ENCODE measurements around the gene CCDC137.

Gene CCDC137

GRCh38 chr17:81683208-81683583, 16.7 kb downstream of the CCDC137 start:
- H3K36me3 Mint-ChIP-seq: peaks cover 12% of the 10 kb centered on the region
- H3K27me3 Mint-ChIP-seq: no peaks in the 10 kb centered on the region
- ATAC-seq (ENCODE audit: low read depth): peak; percentile 13
- H3K4me3 Mint-ChIP-seq: peak overlapping the region; percentile 94
- H3K4me1 Mint-ChIP-seq: peaks cover 22% of the 10 kb centered on the region
- DNase-seq (ENCODE audit: low spot score in 2 of 2): no peak
- peak overlapping the region; percentile 56 for H3K27ac Mint-ChIP-seq
- H3K9me3 Mint-ChIP-seq: no peaks in the 10 kb centered on the region

DNA sequence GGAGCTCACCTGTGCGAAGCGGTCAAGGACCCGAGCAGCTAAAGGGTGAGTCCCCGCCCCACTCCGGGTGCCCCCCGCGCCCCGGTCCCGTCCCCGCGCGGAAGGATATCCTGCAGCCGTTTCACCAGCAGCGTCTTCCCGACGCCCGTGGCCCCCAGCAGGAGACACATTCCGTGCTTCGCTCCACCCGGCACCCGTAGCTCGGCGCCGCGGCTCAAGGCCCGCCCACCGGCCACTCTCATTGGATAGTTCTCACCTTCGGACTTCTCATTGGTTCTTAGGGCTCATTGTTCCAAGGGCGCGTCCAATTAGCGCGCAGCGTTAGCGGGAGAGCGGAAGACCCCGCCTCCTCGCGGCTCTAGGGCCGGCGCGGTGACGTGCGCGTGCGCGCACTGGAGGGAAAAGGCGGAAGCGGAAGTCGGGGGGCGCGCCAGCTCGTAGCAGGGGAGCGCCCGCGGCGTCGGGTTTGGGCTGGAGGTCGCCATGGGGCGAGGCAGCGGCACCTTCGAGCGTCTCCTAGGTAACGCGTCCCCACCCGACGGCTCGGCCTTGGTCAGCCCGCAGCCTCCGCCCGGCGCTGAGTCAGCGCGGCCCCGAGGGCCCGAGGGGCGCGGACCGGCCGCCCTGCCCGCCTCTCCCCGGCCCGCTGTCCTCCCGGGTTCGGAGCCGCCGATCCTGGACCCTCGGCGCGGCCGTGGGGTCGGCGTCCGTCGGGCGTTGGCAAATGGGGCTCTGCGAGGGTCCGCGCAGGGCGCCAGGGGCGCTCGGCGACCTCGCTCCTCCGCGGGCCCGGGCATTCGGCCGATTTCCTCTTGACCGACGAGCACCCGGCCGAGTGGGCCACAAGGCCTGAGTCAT, 17.3 kb downstream of the CCDC137 start, which contains the start of the genes ARL16 and HGS:
Gene ARL16, minus strand, starts transcription at position 214 of the 858 bp plus-strand sequence. Its CDS starts 44 bp downstream, at position 170.
Gene HGS, plus strand, starts transcription at position 428 of the 858 bp plus-strand sequence. Its CDS starts 56 bp downstream, at position 484.
- H3K4me1 Mint-ChIP-seq: peaks cover 22% of the 10 kb centered on the region
- peak within 1 kb of the TSS; percentile 94 for H3K4me3 Mint-ChIP-seq
- ATAC-seq (ENCODE audit: low read depth) (peak; percentile 97), DNase-seq (ENCODE audit: low spot score in 2 of 2) (peak; percentile 93 to 97)
- no peaks in the 10 kb centered on the region for H3K9me3 Mint-ChIP-seq
- peak within 1 kb of the TSS; percentile 68 for H3K27ac Mint-ChIP-seq
- H3K36me3 Mint-ChIP-seq: peaks cover 12% of the 10 kb centered on the region
- H3K27me3 Mint-ChIP-seq: no peaks in the 10 kb centered on the region

- DNase-seq (ENCODE audit: low spot score in 2 of 2) (no peak), ATAC-seq (ENCODE audit: low read depth) (no peak)
- Mint-ChIP-seq H3K36me3 (peaks cover 14% of the 10 kb centered on the region), H3K4me3 (peak overlapping the region; percentile 80), H3K9me3 (no peaks in the 10 kb centered on the region), H3K4me1 (peaks cover 26% of the 10 kb centered on the region), H3K27ac (peak overlapping the region; percentile 68), H3K27me3 (no peaks in the 10 kb centered on the region)
Observed at GRCh38 chr17:81684442-81684911, 17.9 kb downstream of the CCDC137 start.

DNA sequence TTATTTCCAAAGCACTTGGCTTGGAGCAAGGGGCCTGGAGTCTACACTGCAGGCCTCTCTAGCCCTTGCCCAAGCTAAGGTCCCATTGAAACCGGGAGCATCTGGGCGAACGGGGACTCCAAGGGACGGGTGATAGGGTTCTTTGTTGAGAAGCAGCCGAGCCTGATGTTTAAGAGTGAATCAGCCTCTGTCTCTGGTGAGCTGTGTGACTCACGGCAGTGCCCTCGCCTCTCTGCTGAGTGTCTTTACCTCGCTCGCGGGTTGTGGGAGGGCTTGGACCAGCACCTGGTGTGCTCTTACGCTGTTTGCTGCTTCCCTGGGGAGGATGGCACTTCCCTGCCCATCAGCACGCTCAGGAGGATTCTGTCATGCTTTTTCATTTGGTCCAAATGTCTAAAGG, 18.6 kb downstream of the CCDC137 start:
- Mint-ChIP-seq H3K36me3 (peaks cover 18% of the 10 kb centered on the region), H3K27me3 (no peaks in the 10 kb centered on the region), H3K27ac (no peak overlapping the region), H3K4me1 (peaks cover 27% of the 10 kb centered on the region), H3K9me3 (no peaks in the 10 kb centered on the region), H3K4me3 (peak overlapping the region; percentile 80)
- no peak for ATAC-seq (ENCODE audit: low read depth)
- DNase-seq (ENCODE audit: low spot score in 2 of 2): no peak

- peaks cover 27% of the 10 kb centered on the region for H3K4me1 Mint-ChIP-seq
- H3K4me3 Mint-ChIP-seq: no peak overlapping the region
- no peak for ATAC-seq (ENCODE audit: low read depth)
- no peaks in the 10 kb centered on the region for H3K27me3 Mint-ChIP-seq
- no peak overlapping the region for H3K27ac Mint-ChIP-seq
- H3K9me3 Mint-ChIP-seq: no peaks in the 10 kb centered on the region
- no peak for DNase-seq (ENCODE audit: low spot score in 2 of 2)
- peaks cover 21% of the 10 kb centered on the region for H3K36me3 Mint-ChIP-seq
Observed at GRCh38 chr17:81686614-81687013, 20.1 kb downstream of the CCDC137 start.

- Mint-ChIP-seq H3K4me3 (no peak overlapping the region), H3K4me1 (peaks cover 22% of the 10 kb centered on the region), H3K27ac (no peak overlapping the region), H3K36me3 (peaks cover 21% of the 10 kb centered on the region), H3K27me3 (no peaks in the 10 kb centered on the region), H3K9me3 (no peaks in the 10 kb centered on the region)
- ATAC-seq (ENCODE audit: low read depth) (no peak), DNase-seq (ENCODE audit: low spot score in 2 of 2) (no peak)
Observed at GRCh38 chr17:81687770-81688541, 21.4 kb downstream of the CCDC137 start.

GRCh38 chr17:81688616-81689015, 22.1 kb downstream of the CCDC137 start:
- Mint-ChIP-seq H3K9me3 (no peaks in the 10 kb centered on the region), H3K27me3 (no peaks in the 10 kb centered on the region), H3K27ac (no peak overlapping the region), H3K36me3 (peaks cover 21% of the 10 kb centered on the region), H3K4me3 (no peak overlapping the region), H3K4me1 (peaks cover 22% of the 10 kb centered on the region)
- no peak for ATAC-seq (ENCODE audit: low read depth)
- no peak for DNase-seq (ENCODE audit: low spot score in 2 of 2)

DNA sequence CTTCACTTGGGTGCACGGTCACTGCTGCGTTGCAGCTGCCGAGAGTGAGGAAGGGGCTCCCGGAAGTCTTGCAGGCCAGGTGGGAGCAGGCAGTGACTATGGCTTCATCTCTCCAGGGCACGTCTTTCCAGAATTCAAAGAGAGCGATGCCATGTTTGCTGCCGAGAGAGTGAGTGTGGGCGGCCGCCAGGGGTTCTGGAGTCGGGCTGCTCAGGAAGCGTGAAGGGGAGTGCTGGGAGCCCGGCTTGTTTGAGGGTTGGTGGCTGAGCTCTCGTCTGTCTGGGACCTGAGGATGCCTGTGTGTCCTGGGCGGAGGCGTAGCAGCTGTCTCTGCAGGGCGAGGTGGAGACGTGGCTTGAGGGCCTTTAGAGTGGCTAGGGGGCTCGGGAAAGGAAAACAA, 23.5 kb downstream of the CCDC137 start:
- no peak for DNase-seq (ENCODE audit: low spot score in 2 of 2)
- Mint-ChIP-seq H3K36me3 (peaks cover 23% of the 10 kb centered on the region), H3K9me3 (no peaks in the 10 kb centered on the region), H3K4me3 (no peak overlapping the region), H3K4me1 (peaks cover 16% of the 10 kb centered on the region), H3K27ac (no peak overlapping the region), H3K27me3 (no peaks in the 10 kb centered on the region)
- no peak for ATAC-seq (ENCODE audit: low read depth)

- Mint-ChIP-seq H3K27ac (no peak overlapping the region), H3K36me3 (peaks cover 23% of the 10 kb centered on the region), H3K4me3 (no peak overlapping the region), H3K9me3 (no peaks in the 10 kb centered on the region), H3K27me3 (no peaks in the 10 kb centered on the region), H3K4me1 (peaks cover 12% of the 10 kb centered on the region)
- DNase-seq (ENCODE audit: low spot score in 2 of 2) (no peak), ATAC-seq (ENCODE audit: low read depth) (no peak)
Observed at GRCh38 chr17:81690549-81690948, 24.0 kb downstream of the CCDC137 start.

DNA sequence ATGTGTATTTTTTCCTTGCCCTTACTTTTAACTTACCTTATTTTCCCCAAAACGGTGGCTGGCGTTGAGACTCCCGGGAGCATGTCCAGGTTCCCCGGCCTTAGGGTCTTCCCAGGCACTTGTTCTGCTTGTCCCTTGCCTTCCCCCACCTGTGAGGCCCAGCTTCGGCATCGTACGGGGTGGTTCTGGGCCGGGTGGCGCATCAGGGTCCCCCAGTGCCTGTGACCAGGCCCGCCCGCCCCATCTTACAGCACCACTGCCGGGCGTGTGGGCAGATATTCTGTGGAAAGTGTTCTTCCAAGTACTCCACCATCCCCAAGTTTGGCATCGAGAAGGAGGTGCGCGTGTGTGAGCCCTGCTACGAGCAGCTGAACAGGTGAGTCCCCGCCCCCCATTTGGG, 24.7 kb downstream of the CCDC137 start:
- DNase-seq (ENCODE audit: low spot score in 2 of 2): no peak
- Mint-ChIP-seq H3K4me1 (peaks cover 11% of the 10 kb centered on the region), H3K36me3 (peaks cover 23% of the 10 kb centered on the region), H3K9me3 (no peaks in the 10 kb centered on the region), H3K27ac (no peak overlapping the region), H3K4me3 (no peak overlapping the region), H3K27me3 (no peaks in the 10 kb centered on the region)
- no peak for ATAC-seq (ENCODE audit: low read depth)

DNA sequence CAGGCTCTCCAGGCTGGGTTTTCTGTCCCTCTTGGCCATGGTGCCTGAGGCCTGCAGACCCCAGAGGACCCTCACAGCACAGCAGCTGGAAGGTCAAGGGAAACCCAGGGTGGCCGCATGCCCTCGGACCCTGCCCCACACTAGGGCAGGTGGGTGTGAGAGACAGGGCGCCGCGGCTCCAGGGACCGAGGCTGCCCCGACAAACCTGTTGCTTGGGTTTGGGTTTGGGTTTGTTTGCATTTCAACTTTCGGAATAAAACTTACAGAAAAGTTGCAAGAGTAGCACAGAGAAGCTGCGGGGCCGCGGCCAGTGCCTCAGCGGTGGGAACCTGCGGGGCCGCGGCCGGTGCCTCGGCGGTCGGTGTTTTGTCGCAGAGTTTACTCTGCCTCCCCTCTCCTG, 25.1 kb downstream of the CCDC137 start:
- Mint-ChIP-seq H3K27me3 (no peaks in the 10 kb centered on the region), H3K9me3 (no peaks in the 10 kb centered on the region), H3K36me3 (peaks cover 20% of the 10 kb centered on the region), H3K4me1 (peaks cover 8% of the 10 kb centered on the region), H3K4me3 (no peak overlapping the region), H3K27ac (no peak overlapping the region)
- DNase-seq (ENCODE audit: low spot score in 2 of 2) (no peak), ATAC-seq (ENCODE audit: low read depth) (no peak)

GRCh38 chr17:81693509-81694210, 27.1 kb downstream of the CCDC137 start:
- Mint-ChIP-seq H3K27ac (no peak overlapping the region), H3K9me3 (no peaks in the 10 kb centered on the region), H3K4me3 (no peak overlapping the region), H3K4me1 (peaks cover 4% of the 10 kb centered on the region), H3K27me3 (no peaks in the 10 kb centered on the region), H3K36me3 (peaks cover 22% of the 10 kb centered on the region)
- ATAC-seq (ENCODE audit: low read depth) (no peak), DNase-seq (ENCODE audit: low spot score in 2 of 2) (no peak)

GRCh38 chr17:81694810-81695209, 28.3 kb downstream of the CCDC137 start:
- Mint-ChIP-seq H3K4me1 (no peaks in the 10 kb centered on the region), H3K27ac (no peak overlapping the region), H3K4me3 (no peak overlapping the region), H3K27me3 (no peaks in the 10 kb centered on the region), H3K36me3 (peaks cover 19% of the 10 kb centered on the region), H3K9me3 (no peaks in the 10 kb centered on the region)
- no peak for DNase-seq (ENCODE audit: low spot score in 2 of 2)
- ATAC-seq (ENCODE audit: low read depth): no peak

- no peaks in the 10 kb centered on the region for H3K4me1 Mint-ChIP-seq
- no peak overlapping the region for H3K4me3 Mint-ChIP-seq
- H3K36me3 Mint-ChIP-seq: peaks cover 16% of the 10 kb centered on the region
- no peaks in the 10 kb centered on the region for H3K27me3 Mint-ChIP-seq
- no peak for ATAC-seq (ENCODE audit: low read depth)
- no peak overlapping the region for H3K27ac Mint-ChIP-seq
- H3K9me3 Mint-ChIP-seq: no peaks in the 10 kb centered on the region
- no peak for DNase-seq (ENCODE audit: low spot score in 2 of 2)
Observed at GRCh38 chr17:81695211-81695610, 28.7 kb downstream of the CCDC137 start.

Measured in memory B cell (primary cell).